Endothelial cell of umbilical vein (primary cell): Measurements from ENCODE around the gene ELOB. TPM values are rescaled to one million over a fixed set of nuclear protein-coding genes. Genes with fewer than 3 reads are reported as not detected.

Source experiments
- BruUV-seq: library from RNA; stranded (reverse); fragments of 400-500 nt; replicated peaks from 2 replicates; lab custom pipeline; 2021; lab: Mats Ljungman, UMichigan
- CTCF ChIA-PET: fragments of 300-600, 350-600 bp; sonication (Branson Sonifier 250); formaldehyde crosslinking; loops from one replicate; lab custom pipeline; 2021; ENCODE audit warnings: antibody characterized with exemption, inconsistent platforms; lab: Charles Lee
- POLR2A ChIA-PET: fragments of 300-600, 350-600 bp; sonication (Branson Sonifier 250); formaldehyde crosslinking; loops from one replicate; lab custom pipeline; 2021; ENCODE audit warnings: antibody characterized with exemption, inconsistent platforms; lab: Charles Lee
- DNase-seq: peaks from one replicate; pipeline ENCODE4 v3.0.0-alpha.2; 2011; ENCODE audit warnings: low read depth, low spot score
- FAIRE-seq: peaks from 2 replicates; lab custom pipeline; 2011; peaks lifted over from hg19 to GRCh38; lab: Jason Lieb, UNC
- H2AFZ ChIP-seq: 2 replicates; pipeline ENCODE4 v1.6.0; 2012; ENCODE audit warnings: low read depth, low read length, control low read depth, inconsistent platforms
- H3K27ac ChIP-seq: 2 replicates; pipeline ENCODE4 v1.5.1; 2011; ENCODE audit warnings: low read depth, mild to moderate bottlenecking, control low read depth, low read length, moderate library complexity; ENCODE audit not compliant: insufficient read depth
- H3K27me3 ChIP-seq, 2 experiments: 2 replicates each; pipeline versions ENCODE4 v1.6.0 to v1.6.1; 2011; ENCODE audit warnings: low read length in 2 of 2, mixed read lengths in 1 of 2; ENCODE audit not compliant: control insufficient read depth in 2 of 2, insufficient read depth in 2 of 2
- H3K36me3 ChIP-seq, 2 experiments: 2 replicates in 1 of 2; 3 replicates in 1 of 2; pipeline ENCODE4 v1.5.1; 2011; ENCODE audit warnings: low read length in 2 of 2, mild to moderate bottlenecking in 1 of 2, moderate library complexity in 1 of 2; ENCODE audit not compliant: control insufficient read depth in 2 of 2, insufficient read depth in 2 of 2; ENCODE audit errors: extremely low read depth in 1 of 2
- H3K4me1 ChIP-seq: 3 replicates; pipeline ENCODE4 v1.5.1; 2011; ENCODE audit warnings: mild to moderate bottlenecking, low read length; ENCODE audit not compliant: control insufficient read depth, insufficient read depth; ENCODE audit errors: extremely low read depth
- H3K4me2 ChIP-seq: 2 replicates; pipeline ENCODE4 v1.6.1; 2011; ENCODE audit warnings: low read length, control low read depth, mixed read lengths; ENCODE audit not compliant: insufficient read depth
- H3K4me3 ChIP-seq, 3 experiments: fragments of 200-600 bp in 1 of 3; sonication (generic), shearing (Covaris generic) in 1 of 3; replicated peaks in 1 of 3; 2 replicates each; pipeline ENCODE4 v1.5.1; 2011 to 2016; ENCODE audit warnings: control low read depth in 3 of 3, low read length in 3 of 3, mild to moderate bottlenecking in 2 of 3, inconsistent platforms in 1 of 3, low read depth in 1 of 3, moderate library complexity in 1 of 3; ENCODE audit not compliant: insufficient read depth in 1 of 3
- H3K79me2 ChIP-seq: 2 replicates; pipeline ENCODE4 v1.6.0; 2012; ENCODE audit warnings: low read length, inconsistent platforms; ENCODE audit not compliant: control insufficient read depth, insufficient read depth
- H3K9ac ChIP-seq: replicated peaks from 2 replicates; pipeline ENCODE3; 2011; ENCODE audit warnings: low read length, control low read depth; ENCODE audit not compliant: insufficient read depth; ENCODE audit errors: extremely low read depth
- H3K9me1 ChIP-seq: replicated peaks from 3 replicates; pipeline ENCODE4 v1.6.0; 2011; ENCODE audit warnings: mild to moderate bottlenecking, low read length; ENCODE audit not compliant: control insufficient read depth, insufficient read depth; ENCODE audit errors: extremely low read depth
- H3K9me3 ChIP-seq: replicated peaks from 2 replicates; pipeline ENCODE4 v1.5.1; 2012; ENCODE audit warnings: low read length, inconsistent platforms; ENCODE audit not compliant: control insufficient read depth, insufficient read depth
- H4K20me1 ChIP-seq: replicated peaks from 2 replicates; pipeline ENCODE3; 2011; ENCODE audit warnings: mild to moderate bottlenecking, low read length; ENCODE audit not compliant: control insufficient read depth, insufficient read depth; ENCODE audit errors: extremely low read depth
- CTCF ChIP-seq, 2 donors: IDR thresholded peaks; 1 replicate in 1 of 2; 2 replicates in 1 of 2; pipeline ENCODE4 v1.5.1; 2011; ENCODE audit warnings: low read length in 2 of 2, mild to moderate bottlenecking in 2 of 2, moderate library complexity in 2 of 2, control low read depth in 1 of 2, inconsistent platforms in 1 of 2, low read depth in 1 of 2; ENCODE audit not compliant: insufficient read depth in 1 of 2; ENCODE audit errors: extremely low read depth in 1 of 2
- EZH2 ChIP-seq: IDR thresholded peaks from 2 replicates; pipeline ENCODE4 v1.6.1; 2012; ENCODE audit warnings: borderline replicate concordance, low read depth, mild to moderate bottlenecking, moderate library complexity, low read length, inconsistent platforms; ENCODE audit not compliant: severe bottlenecking
- FOS ChIP-seq: IDR thresholded peaks from 2 replicates; pipeline ENCODE4 v1.6.1; 2011; ENCODE audit warnings: mild to moderate bottlenecking, low read length, moderate library complexity, borderline replicate concordance; ENCODE audit not compliant: insufficient read depth
- GATA2 ChIP-seq: IDR thresholded peaks from 2 replicates; pipeline ENCODE4 v1.7.0; 2011; ENCODE audit warnings: low read depth, mild to moderate bottlenecking, moderate library complexity, mixed read lengths, low read length; ENCODE audit not compliant: insufficient read length, insufficient read depth
- JUN ChIP-seq: IDR thresholded peaks from 2 replicates; pipeline ENCODE4 v1.6.1; 2011; ENCODE audit warnings: borderline replicate concordance, low read depth; ENCODE audit not compliant: insufficient read length, insufficient read depth
- MAX ChIP-seq: IDR thresholded peaks from 2 replicates; pipeline ENCODE4 v1.6.1; 2011; ENCODE audit not compliant: insufficient read depth, insufficient read length
- MYC ChIP-seq: IDR thresholded peaks from one replicate; pipeline ENCODE4 v1.6.1; 2011; ENCODE audit warnings: mild to moderate bottlenecking, low read depth, low read length
- POLR2A ChIP-seq: IDR thresholded peaks from 2 replicates; pipeline ENCODE4 v1.6.1; 2012; ENCODE audit warnings: low read depth, mild to moderate bottlenecking, control low read depth, low read length
- POLR2AphosphoS5 ChIP-seq: IDR thresholded peaks from 2 replicates; pipeline ENCODE4 v1.6.1; 2012; ENCODE audit warnings: low read depth, mild to moderate bottlenecking, control low read depth, low read length, moderate library complexity; ENCODE audit not compliant: insufficient read depth
- dilution Hi-C: fragments of 300-500 bp; cut with MboI; formaldehyde crosslinking; loops from one replicate; pipeline ENCODE4 v1.15.0; 2019; ENCODE audit warnings: low sequenced_read_pairs; ENCODE audit not compliant: extremely low pct_ligation_motif_present
- intact Hi-C: fragments of 100-400 bp; cut with micrococcal nuclease; formaldehyde crosslinking; loops from one replicate; pipeline ENCODE4 v1.10.0; 2022
- polyA plus RNA-seq, 4 experiments: library from polyadenylated mRNA; depleted of rRNA in 3 of 4; stranded (reverse) in 3 of 4; unstranded in 1 of 4; fragments of >200 nt; gene quantifications; 2 replicates each; pipeline versions ENCODE4 v1.2.1 to v1.2.3, GENCODE V29; 2011 to 2012; ENCODE audit warnings: missing spikeins in 1 of 4
- total RNA-seq: library from RNA; stranded (reverse); gene quantifications from 2 replicates; pipeline ENCODE4 v1.2.3, GENCODE V29; 2021

The ELOB gene
- total and polyA plus RNA-seq, 2 donors (not counting 3 experiments of a cell fraction or from before 2014, with no cell fraction given) = 251 to 848 TPM

- ChIA-PET POLR2A (no interaction called here), CTCF (no interaction called here)
- intact Hi-C loops = no loop called here
- no peaks in the 10 kb centered on the region for H3K9me3 ChIP-seq
- TF ChIP-seq POLR2A (no peak), GATA2 (no peak), JUN (no peak)
- H3K9me1 ChIP-seq = no peaks in the 10 kb centered on the region
- FAIRE-seq (no peak), DNase-seq (no peak)
- dilution Hi-C loops = no loop called here
- no peaks in the 10 kb centered on the region for H4K20me1 ChIP-seq
- H3K4me2 ChIP-seq = no peak overlapping the region
- H3K9ac ChIP-seq = no peak overlapping the region
- no peaks in the 10 kb centered on the region for H3K36me3 ChIP-seq
- H3K27me3 ChIP-seq = no peaks in the 10 kb centered on the region
- no peaks in the 10 kb centered on the region for H3K4me1 ChIP-seq
- H2AFZ ChIP-seq = no peak overlapping the region
- no peak overlapping the region for H3K4me3 ChIP-seq
- no peaks in the 10 kb centered on the region for H3K79me2 ChIP-seq
- no peak overlapping the region for H3K27ac ChIP-seq
- BruUV-seq = no TSS peak
These were observed 33.9 kb downstream of the ELOB start for GRCh38 chr16:2743007-2743810.

- CTCF ChIA-PET = interaction anchor here (1.2 kb wide), 1 partner anchor 96 kb away, joined by 6 read pairs; no protein-coding TSS in a partner anchor
- POLR2A ChIA-PET = no interaction called here
- Histone ChIP-seq H3K27me3 (no peaks in the 10 kb centered on the region), H3K9me3 (no peaks in the 10 kb centered on the region), H3K9ac (no peak overlapping the region), H3K79me2 (no peaks in the 10 kb centered on the region), H3K4me1 (no peaks in the 10 kb centered on the region), H3K36me3 (no peaks in the 10 kb centered on the region), H3K27ac (no peak overlapping the region), H3K4me3 (no peak overlapping the region), H2AFZ (no peak overlapping the region), H4K20me1 (no peaks in the 10 kb centered on the region), H3K9me1 (no peaks in the 10 kb centered on the region), H3K4me2 (no peak overlapping the region)
- intact Hi-C loops = no loop called here
- FAIRE-seq = no peak
- no peak for DNase-seq
- TF ChIP-seq EZH2 (no peak), POLR2AphosphoS5 (no peak), MYC (no peak), GATA2 (no peak), POLR2A (no peak), FOS (no peak), CTCF (IDR thresholded peaks at IDR 0.05; ENCODE audit: extremely low read depth in 1 of 2, insufficient read depth in 1 of 2, low read depth in 1 of 2, low read length in 2 of 2) (no peak), JUN (no peak), MAX (no peak)
- dilution Hi-C loops = no loop called here
- no TSS peak for BruUV-seq
These were observed 34.6 kb downstream of the ELOB start for GRCh38 chr16:2742323-2743006.
